GM23338 (cell line): ENCODE data around the gene YPEL1.

Source experiments
- CREB1 ChIP-seq: fragments of 250-450 bp; sonication (Bioruptor Pico); IDR thresholded peaks from 2 replicates; pipeline ENCODE4 v1.5.0; 2020; ENCODE audit warnings: low read depth, mild to moderate bottlenecking, moderate library complexity
- CTCF ChIP-seq, 2 experiments: fragments of 200-600 bp in 1 of 2; sonication (generic) in 1 of 2; conservative IDR thresholded peaks; 2 replicates each; pipeline versions ENCODE4 v1.5.1 to v1.6.1; 2016 to 2017; ENCODE audit warnings: antibody characterized with exemption in 2 of 2, low read depth in 2 of 2, mild to moderate bottlenecking in 2 of 2, moderate library complexity in 1 of 2
- EZH2 ChIP-seq: fragments of 200-600 bp; sonication (generic); IDR thresholded peaks from one replicate; pipeline ENCODE4 v1.8.0; 2017; ENCODE audit warnings: antibody characterized with exemption, mild to moderate bottlenecking, low read depth; ENCODE audit not compliant: unreplicated experiment
- POLR2AphosphoS5 ChIP-seq: IDR thresholded peaks from 2 replicates; pipeline ENCODE4 v1.6.1; 2016; ENCODE audit warnings: antibody characterized with exemption, low read depth
- REST ChIP-seq: IDR thresholded peaks from one replicate; pipeline ENCODE4 v1.6.1; 2018; ENCODE audit warnings: antibody characterized with exemption; ENCODE audit not compliant: unreplicated experiment
- STAT1 ChIP-seq: IDR thresholded peaks from one replicate; pipeline ENCODE4 v1.6.1; 2016; ENCODE audit warnings: antibody characterized with exemption; ENCODE audit not compliant: unreplicated experiment
- ZNF331 ChIP-seq: fragments of 250-450 bp; sonication (Bioruptor Pico); IDR thresholded peaks from 2 replicates; pipeline ENCODE4 v1.5.0; 2020; ENCODE audit warnings: low read depth, mild to moderate bottlenecking, moderate library complexity
- ZNF462 ChIP-seq: fragments of 250-450 bp; sonication (Bioruptor Pico); IDR thresholded peaks from 2 replicates; pipeline ENCODE4 v1.5.0; 2020; ENCODE audit warnings: mild to moderate bottlenecking, moderate library complexity

DNA sequence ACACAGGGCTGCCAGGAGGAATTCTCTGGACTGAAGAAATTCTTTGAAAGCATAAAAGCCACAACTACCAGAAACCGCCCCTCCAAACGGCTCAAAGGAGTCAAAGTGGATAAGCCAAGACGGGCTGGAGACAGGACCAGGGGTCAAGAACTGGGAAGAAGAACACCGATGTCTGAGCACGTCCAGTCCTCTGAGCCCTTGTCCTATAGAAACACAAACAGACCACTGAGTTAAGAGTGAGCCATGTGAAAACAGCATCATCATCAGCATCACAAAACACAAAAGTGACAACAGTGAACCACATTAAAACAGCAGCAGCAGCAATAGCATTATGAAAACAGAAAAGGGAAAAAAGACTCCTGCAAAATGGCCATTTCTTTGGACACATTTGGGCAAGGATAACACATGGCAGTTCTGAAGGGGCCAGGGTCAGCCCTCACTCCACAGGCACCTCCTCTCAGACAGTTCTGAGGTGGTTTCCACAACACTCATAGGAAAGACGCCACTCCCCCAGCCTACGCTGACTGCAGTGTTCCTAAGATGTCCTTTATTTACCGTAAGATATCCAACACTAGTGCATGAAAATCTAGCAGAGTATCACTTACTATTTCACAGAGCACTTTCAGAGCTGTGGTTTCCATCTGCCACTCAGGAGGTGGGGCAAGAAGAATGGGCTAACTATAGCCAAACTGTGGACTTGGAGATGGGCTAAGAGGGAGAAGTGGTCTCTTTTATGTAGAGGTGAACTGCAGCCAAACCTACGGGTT is 28.6 kb upstream of the YPEL1 start:
- TF ChIP-seq POLR2AphosphoS5 (no peak), CTCF (conservative IDR thresholded peaks at IDR 0.05; ENCODE audit: low read depth in 2 of 2) (no peak), REST (no peak), STAT1 (no peak), EZH2 (no peak), ZNF462 (CRISPR knock-in tag) (no peak), CREB1 (CRISPR knock-in tag) (no peak), ZNF331 (no peak)
